Stimulated activated CD8-positive, alpha-beta memory T cell treated with anti-CD3 and anti-CD28 coated beads, Interleukin-12 subunit alpha, Interleukin-12 subunit beta, amount 100 ng/mL, for 24 hours (primary cell): ENCODE results near the gene MIEF2.

Experiments
- DNase-seq: peaks from one replicate; pipeline ENCODE4 v3.0.0-alpha.2; 2020; ENCODE audit errors: extremely low read depth

The MIEF2 gene

DNA sequence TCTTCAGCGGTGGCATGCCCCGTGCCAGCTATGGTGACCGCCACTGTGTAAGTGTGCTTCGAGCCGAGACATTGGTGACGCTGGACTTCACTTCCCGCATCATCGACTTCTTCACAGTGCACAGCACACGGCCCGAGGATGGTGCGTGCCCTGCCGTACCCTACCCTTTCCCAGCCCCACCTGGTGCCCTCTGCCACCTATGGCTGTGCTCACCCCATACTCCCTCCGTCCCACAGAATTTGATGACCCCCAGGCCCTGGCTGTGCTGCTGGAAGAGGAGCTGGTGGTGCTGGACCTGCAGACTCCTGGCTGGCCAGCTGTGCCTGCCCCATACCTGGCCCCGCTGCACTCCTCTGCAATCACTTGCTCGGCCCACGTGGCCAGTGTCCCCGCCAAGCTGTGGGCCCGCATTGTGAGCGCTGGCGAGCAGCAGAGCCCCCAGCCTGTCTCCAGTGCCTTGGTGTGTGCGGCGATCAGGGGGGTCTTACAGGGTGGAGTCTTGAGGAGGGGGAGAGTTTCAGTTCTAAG, 25.5 kb upstream of the MIEF2 start:
- DNase-seq = no peak

DNA sequence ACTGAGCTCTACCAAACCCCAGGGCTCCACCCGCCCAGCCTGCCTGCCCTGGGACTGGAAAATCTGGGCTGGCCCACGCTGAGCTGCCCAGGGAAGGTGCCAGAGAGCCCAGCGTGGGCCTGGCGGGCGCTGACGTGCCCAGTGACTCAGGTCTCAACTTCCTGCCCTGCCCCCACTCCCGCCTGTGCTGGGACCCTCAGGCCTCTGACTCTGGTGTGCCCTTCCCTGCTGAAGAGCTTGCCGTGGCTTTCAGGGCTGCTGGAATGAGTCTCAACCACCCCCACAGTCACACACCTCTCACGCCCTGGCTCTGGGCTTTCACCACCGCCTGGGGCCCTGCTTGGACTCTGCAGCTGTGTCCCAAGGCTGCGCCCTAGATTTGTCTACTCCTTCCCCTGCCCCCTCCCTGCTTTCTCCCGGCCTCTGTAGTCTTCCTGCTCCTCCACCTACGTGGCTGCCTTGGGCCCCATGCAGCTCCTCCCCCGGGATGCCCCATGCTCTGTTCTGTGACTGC, 24.7 kb upstream of the MIEF2 start:
- no peak for DNase-seq

DNA sequence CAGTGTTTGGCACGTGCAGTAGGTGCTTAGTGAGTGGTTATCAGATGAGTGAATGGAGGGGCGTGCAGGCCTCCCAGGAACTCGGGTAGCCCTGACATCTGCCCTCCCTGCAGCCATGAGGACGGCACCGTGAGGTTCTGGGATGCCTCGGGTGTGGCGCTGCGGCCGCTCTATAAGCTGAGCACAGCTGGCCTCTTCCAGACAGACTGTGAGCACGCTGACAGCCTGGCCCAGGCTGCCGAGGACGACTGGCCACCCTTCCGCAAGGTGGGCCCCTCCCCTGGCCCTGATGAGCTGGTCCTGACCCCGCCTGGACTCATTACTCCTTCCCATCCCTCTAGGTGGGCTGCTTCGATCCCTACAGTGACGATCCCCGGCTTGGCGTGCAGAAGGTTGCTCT, 24.0 kb upstream of the MIEF2 start:
- no peak for DNase-seq

DNA sequence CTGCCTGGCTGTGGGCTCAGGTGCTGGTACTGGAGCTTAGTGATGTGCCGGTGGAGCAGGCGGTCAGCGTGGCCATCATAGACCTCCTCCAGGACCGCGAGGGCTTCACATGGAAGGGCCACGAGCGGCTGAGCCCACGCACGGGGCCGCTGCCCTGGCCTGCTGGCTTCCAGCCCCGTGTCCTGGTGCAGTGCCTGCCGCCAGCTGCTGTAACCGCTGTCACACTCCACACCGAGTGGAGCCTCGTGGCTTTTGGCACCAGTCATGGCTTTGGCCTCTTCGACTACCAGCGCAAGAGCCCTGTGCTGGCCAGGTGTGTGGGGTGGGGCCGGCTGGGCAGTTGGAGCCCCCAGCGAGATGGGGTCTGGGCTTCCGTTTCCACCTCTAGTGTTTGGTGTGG, 23.0 kb upstream of the MIEF2 start:
- DNase-seq = no peak

DNA sequence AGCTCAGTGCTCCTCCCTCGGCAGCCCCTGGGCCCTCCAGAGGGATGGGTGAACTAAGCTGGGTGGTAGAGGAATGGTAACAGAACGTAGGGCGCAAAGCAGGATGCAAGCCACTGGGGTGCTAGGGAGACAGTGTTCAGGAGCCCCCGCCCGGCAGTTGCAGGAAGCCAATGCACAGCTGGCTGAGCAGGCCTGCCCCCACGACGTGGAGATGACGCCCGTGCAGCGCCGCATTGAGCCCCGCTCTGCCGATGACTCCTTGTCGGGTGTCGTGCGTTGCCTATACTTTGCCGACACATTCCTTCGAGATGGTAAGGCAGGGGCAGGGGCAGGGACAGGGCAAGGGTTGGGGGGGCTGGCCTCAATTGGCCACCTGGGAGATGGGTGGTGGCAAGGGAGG, 22.2 kb upstream of the MIEF2 start:
- no peak for DNase-seq

DNA sequence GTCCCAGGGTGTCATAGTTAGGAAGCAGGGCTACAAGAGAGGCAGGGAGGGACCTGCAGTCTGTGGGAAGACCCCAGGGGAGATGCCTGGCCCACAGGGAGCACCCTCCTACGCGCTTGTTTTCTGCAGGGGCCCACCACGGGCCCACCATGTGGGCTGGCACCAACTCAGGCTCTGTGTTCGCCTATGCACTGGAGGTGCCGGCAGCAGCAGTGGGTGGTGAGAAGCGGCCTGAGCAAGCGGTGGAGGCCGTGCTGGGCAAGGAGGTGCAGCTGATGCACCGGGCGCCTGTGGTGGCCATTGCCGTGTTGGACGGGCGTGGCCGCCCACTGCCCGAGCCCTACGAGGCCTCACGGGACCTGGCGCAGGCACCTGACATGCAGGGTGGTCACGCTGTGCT, 20.0 kb upstream of the MIEF2 start:
- DNase-seq = no peak

DNA sequence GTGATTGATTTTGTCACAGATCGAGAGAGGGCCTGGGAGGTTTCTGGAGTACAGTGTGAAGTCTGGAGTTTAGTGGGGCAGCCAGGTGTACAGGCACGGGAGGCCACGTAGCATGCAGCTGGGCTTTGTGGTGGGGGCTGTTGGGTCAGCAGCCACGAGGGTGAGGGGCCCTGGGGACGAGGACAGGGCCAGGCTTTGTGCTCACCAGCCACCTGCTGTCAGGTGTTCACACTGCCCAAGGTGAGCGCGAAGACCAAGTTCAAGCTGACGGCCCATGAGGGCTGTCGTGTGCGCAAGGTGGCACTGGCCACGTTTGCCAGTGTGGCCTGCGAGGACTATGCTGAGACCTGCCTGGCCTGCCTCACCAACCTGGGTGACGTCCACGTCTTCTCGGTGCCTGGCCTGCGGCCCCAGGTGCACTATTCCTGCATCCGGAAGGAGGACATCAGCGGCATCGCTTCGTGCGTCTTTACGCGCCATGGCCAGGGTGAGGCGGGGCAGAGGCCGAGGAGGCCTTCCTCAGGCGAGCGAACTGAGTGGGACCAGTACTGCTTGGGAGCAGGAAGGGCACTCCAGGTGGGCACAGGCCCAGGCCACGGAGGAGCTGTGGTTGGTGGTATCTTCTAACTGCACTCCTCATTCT, 19.1 kb upstream of the MIEF2 start:
- DNase-seq = no peak

DNA sequence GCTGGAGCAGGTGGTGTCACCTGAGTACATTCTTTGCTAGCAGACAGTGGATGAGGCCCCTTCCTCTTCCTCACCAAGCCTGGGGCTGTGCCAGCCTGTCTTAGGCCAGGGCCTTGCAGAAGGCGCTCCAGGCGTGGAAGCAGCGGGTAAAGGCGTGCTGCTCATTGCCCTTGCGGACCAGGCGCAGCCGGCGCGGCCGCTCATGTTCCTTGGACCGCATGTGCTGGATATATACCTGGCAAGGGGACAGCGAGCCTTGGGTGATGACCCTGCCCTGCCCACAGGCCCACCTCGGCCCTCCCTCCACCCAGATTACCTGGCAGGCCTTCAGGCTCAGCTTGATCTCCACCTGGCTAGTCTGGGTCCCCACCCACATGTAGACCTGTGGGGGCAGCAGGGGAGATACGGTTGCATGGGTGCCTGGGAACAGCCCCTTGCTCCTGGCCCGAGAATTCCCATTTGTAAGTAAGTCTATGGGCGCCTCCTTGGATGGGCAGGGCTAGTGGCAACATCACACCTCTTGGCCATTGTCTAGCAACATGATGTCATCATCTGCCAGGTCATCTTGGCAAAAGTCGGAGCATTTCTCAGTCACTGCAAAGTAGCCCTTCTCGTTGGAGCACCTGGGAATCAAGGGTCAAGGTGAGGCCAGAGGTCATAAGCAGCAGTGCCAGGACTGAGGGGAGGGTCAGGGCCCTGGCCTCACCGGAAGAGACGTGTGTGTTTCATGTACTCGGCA, 15.3 kb upstream of the MIEF2 start:
- DNase-seq = no peak

DNA sequence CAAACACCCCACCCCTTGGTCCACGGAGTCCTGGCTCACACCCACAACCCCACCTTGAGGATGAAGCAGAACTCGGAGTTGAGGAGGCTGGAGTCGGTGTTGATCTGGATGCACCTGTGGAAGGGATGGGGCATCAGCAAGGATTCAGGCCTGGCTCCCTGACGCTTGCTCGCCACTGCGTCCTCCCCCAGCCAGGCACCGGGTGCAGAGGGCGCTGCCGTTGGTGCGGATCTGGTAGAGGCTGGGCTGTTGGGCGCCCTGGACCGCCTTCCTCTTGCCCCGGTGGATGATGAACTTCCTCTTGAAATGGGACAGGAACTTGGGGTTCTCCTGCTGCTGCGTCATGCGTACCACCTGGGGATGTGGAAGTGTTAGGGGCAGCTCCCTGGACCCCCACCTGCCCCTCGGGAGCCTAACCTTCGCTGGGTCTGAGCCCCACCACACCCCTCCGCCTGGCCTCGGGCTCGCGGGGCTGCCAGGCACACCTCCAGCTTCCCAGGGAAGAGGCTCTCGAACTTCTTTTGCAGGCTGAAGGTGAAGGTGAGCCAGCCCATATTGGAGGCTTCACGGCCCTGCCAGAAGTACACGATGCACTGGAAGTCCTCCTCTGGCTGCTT, 14.2 kb upstream of the MIEF2 start:
- DNase-seq = no peak

DNA sequence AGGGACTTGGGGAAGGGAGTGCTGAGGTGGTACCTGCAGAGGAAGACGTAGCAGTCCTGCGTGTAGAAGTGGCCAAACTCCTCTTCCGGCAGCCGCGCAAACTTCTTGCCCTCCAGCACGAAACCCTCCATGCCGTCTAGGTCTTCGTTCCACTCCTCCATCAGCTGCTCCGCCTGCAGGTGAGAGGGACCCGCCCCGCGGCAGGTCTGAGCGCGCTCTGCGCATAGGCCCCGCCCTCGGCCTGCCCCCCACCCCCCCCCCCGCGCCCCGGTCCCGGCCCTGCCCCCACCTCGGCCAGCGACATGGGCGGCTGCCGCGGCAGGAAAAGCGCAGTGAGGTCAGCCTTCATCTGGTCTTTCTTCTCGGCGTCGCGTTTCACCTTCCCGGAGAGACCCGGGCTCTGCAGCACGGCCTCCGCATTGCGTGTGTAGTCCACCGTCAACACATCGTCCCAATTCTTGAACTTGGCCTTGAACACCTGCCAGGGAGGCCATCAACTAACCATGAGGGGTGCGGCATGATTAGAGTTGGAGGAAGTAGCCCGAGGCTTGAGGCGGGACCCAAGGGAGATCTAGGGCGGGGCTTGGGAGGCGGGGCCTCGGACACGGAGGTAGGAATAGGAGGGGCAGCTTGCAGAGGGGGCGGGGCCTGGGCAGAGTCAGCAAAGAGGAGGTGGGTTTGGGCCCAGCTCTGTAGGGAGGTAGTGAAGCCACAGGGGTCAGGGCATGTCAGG, 13.4 kb upstream of the MIEF2 start:
- no peak for DNase-seq

DNA sequence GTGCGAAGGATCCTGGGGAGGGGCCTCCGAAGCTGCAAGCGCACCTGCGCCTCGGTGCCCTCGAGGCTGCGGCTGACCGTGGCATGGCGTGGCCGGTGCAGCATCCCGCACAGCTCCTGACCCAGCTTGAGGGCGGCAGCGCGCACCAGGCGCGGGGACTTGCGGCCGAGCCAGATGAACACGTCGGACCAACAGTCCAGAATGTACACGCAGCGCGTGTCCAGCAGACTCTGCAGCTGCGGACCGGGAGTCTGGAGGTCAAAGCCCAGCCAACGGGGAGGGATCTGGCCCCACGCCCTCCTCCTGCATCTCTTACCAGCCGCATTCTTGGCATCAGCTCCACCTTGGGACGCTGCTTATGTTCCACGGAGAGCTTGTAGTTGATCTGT, 12.9 kb upstream of the MIEF2 start:
- DNase-seq = no peak

DNA sequence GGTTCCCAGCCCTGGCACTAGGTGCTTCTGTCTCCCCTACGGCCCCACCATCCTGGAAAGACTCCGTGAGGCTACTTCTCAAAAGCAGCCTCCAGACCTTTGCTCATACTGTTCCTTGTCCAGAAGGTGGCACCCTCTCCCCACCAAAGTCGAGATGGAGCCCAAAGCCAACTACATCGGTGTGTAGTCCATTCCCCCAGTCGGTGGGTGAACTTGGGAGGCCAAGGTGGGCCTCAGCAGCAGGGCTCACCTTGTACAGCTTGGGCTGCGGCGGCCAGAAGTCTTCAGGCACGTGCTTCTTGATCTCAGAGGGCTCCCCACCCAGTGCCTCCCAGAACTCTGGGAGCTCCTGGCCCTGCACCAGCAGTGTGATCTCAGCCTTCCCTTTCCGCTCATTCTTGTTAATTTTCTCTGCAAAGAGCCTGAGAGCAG, 12.1 kb upstream of the MIEF2 start:
- no peak for DNase-seq

DNA sequence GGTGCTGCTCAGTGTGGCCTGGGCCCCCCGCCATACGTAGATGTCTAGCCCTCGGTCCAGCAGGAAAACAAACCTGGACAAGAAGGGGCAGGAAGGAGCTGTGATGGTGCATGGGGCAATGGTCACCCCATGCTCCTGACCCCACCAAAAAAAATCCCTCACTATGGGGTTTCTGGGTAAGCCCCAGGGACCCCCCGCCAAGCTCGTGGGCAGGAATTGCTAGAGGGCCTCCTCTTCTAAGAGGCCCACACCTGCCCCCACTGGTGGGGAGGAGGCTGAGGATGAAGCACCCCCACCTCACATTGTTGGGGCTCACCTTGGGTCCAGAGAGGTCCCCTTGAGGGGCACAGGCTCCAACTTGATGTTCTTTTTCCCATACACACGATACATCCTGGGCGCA, 11.7 kb upstream of the MIEF2 start:
- no peak for DNase-seq

DNA sequence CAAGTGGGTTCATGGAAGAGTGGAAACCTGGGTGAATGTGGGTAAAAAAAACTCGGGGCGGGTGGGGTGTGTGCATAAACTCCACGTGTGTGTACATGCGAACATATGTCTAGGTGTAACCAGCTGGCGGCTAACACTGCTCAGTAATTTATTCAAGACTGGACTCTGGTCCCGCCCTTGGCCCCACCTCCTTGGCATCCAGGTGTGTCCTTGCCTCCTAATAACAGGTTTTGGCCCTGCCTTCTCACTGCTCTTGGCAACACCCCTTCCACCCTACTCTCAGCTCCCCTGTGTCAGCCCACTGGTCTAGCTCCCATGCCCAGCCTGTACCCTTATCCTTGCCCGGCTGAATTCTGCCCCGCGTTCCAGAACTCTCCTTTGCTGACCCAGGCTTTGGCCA, 10.2 kb upstream of the MIEF2 start:
- no peak for DNase-seq

DNA sequence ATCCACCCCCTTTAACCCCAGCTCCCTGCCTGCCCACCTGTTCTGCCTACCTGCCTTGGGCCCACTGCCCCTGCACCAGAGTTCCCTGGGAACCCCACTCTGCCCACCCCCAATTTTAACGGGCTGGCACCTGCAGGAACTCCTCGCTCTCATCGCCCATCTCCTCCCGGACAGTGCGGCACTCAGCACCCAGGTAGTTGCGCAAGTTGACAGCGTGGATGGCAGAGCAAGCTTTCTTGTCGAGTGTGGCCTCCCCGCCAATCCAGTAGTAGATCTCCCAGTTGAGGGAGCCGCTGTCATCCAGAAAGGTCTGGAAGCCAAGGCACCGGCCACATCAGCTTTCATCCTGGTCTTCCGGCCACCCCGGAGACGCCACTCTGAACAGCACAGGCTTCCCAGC, 9.8 kb upstream of the MIEF2 start:
- DNase-seq = no peak

DNA sequence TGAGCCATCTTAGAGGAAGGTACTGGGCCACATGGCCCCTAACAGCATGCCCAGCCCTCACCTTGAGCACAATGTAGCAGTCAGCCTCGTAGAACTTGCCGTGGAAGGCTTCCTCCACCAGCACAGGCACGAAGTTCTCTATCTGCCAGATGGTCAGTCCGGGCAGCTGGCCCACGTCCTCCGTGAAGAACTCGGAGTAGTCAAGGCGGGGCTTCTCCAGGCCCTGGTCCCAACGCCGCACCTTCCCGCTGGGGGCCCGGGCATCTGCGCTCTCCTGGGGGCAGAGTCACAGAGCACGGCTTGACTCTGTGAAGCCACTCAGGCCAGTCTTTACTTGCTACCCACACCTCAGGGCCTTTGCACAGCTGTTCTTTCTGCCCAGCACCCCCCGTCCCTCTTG, 9.3 kb upstream of the MIEF2 start:
- DNase-seq = no peak

DNA sequence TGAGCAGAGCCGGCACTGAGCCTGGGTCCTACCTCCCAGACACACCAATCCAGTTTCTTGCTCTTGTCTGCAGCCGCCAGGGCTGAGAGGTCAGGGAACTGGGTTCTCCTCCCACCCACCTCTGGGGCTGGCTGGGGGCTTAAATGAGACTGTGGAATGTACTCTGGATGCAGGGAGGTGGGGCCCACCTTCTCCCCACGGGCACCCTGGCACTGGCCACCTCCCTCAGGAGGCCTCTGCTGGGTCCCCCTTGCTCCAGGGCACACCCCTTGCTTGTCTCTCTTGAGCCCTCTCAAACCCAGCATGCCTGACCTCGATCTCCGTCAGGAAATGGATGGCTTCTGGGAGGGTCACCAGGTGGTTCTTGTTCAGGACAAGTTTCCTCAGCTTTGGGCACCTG, 8.3 kb upstream of the MIEF2 start:
- DNase-seq = no peak

DNA sequence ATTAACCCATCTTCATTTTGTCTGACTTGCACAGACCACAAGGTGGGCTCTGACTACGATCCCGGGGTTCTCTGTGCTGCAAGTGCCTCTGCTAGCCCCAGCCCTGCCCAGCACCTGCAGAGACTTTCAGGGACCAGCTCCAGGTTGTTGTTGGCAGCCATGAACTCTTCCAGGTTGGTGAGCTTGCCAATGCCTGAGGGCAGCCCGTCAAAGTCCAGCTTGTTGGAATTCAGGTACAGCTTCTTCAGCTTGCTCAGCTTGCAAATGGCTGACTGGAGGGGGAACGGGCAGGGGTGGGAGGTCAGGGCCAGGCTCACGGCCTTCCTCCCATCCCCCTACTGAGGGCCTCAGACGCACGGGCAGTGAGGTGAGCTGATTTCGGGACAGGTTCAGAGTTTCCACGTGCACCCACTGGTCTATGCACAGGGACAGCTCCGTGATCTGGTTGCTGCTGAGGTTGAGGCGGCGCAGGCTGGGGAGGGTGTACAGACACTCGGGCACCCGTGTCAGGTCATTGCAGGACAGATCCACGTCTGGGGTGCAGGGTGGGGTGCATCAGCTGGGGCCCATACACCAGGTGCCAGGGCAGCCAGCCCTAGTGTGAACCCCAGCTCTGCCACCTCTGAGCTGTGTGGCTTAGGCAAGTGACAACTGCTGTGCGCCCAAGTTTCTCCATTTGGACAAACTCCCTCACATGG, 7.1 kb upstream of the MIEF2 start:
- no peak for DNase-seq

DNA sequence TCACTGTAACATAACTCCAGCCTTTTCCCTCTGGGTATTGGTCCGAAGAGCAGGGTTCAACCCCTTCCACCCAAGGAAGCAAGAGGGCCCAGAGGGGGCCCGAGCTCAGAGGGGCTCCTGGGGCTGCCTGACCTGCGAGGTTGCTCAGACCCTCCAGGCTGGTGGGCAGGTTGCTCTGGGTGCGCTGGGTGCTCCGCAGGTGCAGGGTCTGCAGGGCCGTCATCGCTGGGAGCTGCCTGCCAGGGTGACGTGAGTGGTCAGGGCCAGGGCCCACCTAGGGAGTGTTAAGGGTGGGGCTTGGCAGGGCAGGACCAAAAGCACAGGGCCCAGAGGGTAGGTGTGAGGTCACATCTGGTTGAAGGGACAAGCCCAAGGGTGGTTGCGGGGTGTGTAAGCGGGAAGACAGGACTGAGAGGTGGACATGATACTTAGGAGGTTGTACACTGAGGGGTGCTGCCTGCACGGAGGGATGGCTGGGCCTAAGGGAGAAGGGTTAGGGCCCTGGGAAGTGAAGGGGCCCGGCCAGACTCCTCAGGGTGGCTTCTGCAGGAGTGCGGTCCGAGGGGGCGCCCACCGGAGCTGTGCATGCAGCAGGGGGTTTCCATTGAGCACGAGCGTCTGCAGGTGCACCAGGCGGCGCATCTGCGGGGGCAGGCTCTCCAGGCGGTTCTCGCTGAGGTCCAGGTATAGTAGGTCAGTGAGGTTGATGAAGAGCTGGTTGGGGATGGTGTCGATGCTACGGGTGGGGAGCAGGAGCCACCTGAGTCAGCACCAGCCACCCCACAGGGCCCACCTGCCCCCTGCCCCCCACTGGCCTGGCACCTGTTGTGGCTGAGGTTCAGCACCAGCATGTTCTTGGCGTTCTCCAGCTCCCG, 6.3 kb upstream of the MIEF2 start:
- DNase-seq = no peak

DNA sequence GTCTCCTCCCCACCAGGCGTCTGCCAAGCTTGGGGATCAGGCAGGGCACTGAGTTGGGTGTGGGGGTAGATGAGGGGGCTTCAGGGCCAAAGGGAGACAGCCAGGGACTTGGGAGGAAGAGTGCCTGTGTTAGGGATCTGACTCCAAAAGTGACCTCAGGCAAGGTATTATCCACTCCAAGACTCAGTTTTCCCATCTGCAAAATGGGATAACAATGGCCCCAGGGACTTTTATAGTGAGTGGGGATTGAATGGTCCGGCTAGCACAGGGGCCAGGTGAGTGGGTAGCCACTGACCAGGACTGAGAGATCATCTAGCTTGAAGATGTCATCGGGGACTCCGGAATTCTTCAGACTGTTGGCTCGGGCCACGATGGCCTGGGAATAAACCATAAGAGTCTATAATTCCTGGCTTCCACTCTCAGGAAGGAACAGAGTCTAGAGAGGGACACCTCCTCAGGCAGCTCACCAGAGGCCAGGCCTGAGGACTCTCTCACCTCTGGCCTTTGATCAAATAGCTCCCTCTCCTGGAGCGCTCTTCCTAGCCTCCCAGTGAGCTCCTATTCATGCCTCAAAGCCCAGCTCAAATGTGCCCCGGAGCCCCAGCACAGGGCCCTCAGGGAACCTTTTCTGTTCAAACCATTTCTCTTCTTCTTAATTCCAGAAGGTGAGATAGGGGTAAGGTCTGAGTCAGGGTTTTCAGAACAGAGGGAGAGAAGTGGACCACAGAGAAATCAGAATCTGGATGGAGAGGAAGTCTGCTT, 5.4 kb upstream of the MIEF2 start:
- DNase-seq = no peak
